Ectodermal cell (in vitro differentiated cells): Measurements from ENCODE around the gene SMYD2.

ENCODE experiments used
- H3K27ac ChIP-seq: 2 replicates; pipeline ENCODE4 v1.7.0; 2013; ENCODE audit warnings: mild to moderate bottlenecking, low read depth, low read length; ENCODE audit not compliant: insufficient read depth, poor library complexity, severe bottlenecking
- H3K27me3 ChIP-seq: 2 replicates; pipeline ENCODE4 v1.7.0; 2013; ENCODE audit warnings: mild to moderate bottlenecking, low read length; ENCODE audit not compliant: insufficient read depth, control insufficient read depth, poor library complexity, severe bottlenecking
- H3K36me3 ChIP-seq: one replicate; pipeline ENCODE4 v1.7.0; 2013; ENCODE audit warnings: low read length; ENCODE audit not compliant: control insufficient read depth, insufficient read depth
- H3K4me1 ChIP-seq: one replicate; pipeline ENCODE4 v1.7.0; 2013; ENCODE audit warnings: low read length; ENCODE audit not compliant: control insufficient read depth, insufficient read depth
- H3K4me3 ChIP-seq: 2 replicates; pipeline ENCODE4 v1.7.0; 2013; ENCODE audit warnings: low read depth, low read length, control low read depth; ENCODE audit not compliant: insufficient read depth
- H3K9me3 ChIP-seq: 2 replicates; pipeline ENCODE4 v1.7.0; 2013; ENCODE audit warnings: mild to moderate bottlenecking, low read length, moderate library complexity; ENCODE audit not compliant: control insufficient read depth
- WGBS, 2 experiments: methylation state at CpG; one replicate each; pipeline ENCODE4 v1.1.7; 2013; ENCODE audit warnings: missing lambda C conversion rate in 2 of 2; 5-methylcytosine and 5-hydroxymethylcytosine counted together

SMYD2 gene

DNA sequence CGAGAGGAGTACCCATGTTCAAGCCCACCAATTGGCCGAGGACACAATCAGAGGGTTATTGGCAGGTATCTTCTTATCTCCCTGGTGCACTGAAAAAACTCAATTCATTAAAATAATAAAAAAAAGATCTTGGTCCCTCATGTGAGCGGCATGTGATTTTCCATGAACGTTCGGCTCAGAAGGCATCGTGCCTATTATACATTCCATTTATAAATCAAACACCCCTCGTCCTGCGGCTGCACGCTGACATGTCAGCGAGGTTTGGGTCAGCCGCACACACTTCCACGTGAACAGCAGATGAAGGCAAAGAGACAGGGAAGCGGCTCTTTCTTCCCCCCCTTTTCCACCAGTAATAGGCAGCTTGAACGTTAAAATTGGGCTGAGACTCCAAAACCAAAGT lies 31.3 kb upstream of the SMYD2 start:
- H3K27me3 ChIP-seq, result no peaks in the 10 kb centered on the region
- no peaks in the 10 kb centered on the region for H3K9me3 ChIP-seq
- H3K4me3 ChIP-seq, result no peak overlapping the region
- WGBS, 2 experiments, result 95 to 98% methylated on average over 14 of the region's 14 CpGs
- no peaks in the 10 kb centered on the region for H3K36me3 ChIP-seq
- peaks cover 2% of the 10 kb centered on the region for H3K4me1 ChIP-seq
- H3K27ac ChIP-seq, result no peak overlapping the region

DNA sequence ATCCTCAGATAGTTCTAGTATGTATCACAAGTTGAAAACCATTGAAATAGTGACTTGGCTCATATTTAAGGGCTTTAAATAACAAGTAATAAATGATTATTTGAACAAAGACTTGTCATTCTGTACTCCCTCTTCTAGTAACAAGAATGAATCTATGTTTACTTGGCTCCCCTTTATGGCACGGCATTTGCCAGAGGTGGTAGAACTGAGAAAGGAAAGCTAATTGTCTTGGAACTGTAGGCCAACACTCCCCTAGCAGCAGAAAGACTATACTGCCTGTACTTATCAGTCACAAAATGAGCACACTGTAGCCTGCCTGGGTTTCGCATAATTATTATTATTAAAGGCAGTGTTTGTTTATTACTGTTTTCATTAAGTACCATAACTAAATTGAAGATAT lies 29.6 kb upstream of the SMYD2 start:
- H3K27ac ChIP-seq, result no peak overlapping the region
- WGBS, 2 experiments, result 60 to 90% methylated on average over 1 of the region's 2 CpGs
- H3K4me3 ChIP-seq, result no peak overlapping the region
- no peaks in the 10 kb centered on the region for H3K27me3 ChIP-seq
- peaks cover 2% of the 10 kb centered on the region for H3K4me1 ChIP-seq
- H3K9me3 ChIP-seq, result no peaks in the 10 kb centered on the region
- no peaks in the 10 kb centered on the region for H3K36me3 ChIP-seq

GRCh38 chr1:214255509-214255908 lies 25.4 kb upstream of the SMYD2 start:
- Histone ChIP-seq H3K27ac (no peak overlapping the region), H3K9me3 (no peaks in the 10 kb centered on the region), H3K36me3 (no peaks in the 10 kb centered on the region), H3K27me3 (no peaks in the 10 kb centered on the region), H3K4me1 (no peaks in the 10 kb centered on the region), H3K4me3 (no peak overlapping the region)
- WGBS, 2 experiments, result 85 to 89% methylated on average over 2 of the region's 2 CpGs

GRCh38 chr1:214259353-214259977 lies 21.5 kb upstream of the SMYD2 start:
- 60 to 66% methylated on average over 2 of the region's 2 CpGs for WGBS, 2 experiments

DNA sequence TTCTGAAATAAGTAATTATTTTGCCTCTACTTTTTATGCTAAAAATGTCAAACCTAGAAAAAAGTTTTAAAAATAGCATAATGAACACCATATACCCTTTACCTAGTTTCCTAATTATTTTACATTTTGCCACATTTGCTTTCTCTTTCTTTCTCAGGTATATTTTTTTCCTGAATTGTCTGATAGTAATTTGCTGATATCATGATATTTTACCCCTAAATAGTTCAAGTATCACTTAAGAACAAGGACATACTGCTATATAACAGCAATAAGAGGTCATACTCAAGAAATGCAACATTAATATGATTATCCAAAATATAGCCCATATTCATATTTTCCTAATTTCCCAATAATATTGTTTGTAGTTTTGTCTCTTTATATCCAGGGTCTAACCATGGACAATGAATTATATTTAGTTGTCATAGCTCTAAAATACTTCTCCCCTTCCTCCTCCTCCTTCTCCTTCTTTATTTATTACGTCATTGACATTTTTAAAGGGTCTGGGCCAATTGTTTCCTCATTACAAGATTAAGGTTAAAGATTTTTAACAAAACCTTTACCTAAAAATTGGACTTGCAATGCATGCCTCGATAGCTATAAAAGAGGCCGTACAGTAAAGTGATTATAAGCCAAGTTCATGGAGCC lies 20.3 kb upstream of the SMYD2 start:
- H3K27me3 ChIP-seq, result no peaks in the 10 kb centered on the region
- WGBS, 2 experiments, result 97 to 100% methylated on average over 3 of the region's 3 CpGs
- H3K9me3 ChIP-seq, result no peaks in the 10 kb centered on the region
- H3K4me1 ChIP-seq, result no peaks in the 10 kb centered on the region
- no peak overlapping the region for H3K4me3 ChIP-seq
- no peak overlapping the region for H3K27ac ChIP-seq
- H3K36me3 ChIP-seq, result no peaks in the 10 kb centered on the region

More at GRCh38 chr1:214259353-214259977, 21.5 kb upstream of the SMYD2 start:
- H3K9me3 ChIP-seq, result no peaks in the 10 kb centered on the region
- no peaks in the 10 kb centered on the region for H3K36me3 ChIP-seq
- H3K4me1 ChIP-seq, result no peaks in the 10 kb centered on the region
- H3K27ac ChIP-seq, result no peak overlapping the region
- no peaks in the 10 kb centered on the region for H3K27me3 ChIP-seq
- no peak overlapping the region for H3K4me3 ChIP-seq

DNA sequence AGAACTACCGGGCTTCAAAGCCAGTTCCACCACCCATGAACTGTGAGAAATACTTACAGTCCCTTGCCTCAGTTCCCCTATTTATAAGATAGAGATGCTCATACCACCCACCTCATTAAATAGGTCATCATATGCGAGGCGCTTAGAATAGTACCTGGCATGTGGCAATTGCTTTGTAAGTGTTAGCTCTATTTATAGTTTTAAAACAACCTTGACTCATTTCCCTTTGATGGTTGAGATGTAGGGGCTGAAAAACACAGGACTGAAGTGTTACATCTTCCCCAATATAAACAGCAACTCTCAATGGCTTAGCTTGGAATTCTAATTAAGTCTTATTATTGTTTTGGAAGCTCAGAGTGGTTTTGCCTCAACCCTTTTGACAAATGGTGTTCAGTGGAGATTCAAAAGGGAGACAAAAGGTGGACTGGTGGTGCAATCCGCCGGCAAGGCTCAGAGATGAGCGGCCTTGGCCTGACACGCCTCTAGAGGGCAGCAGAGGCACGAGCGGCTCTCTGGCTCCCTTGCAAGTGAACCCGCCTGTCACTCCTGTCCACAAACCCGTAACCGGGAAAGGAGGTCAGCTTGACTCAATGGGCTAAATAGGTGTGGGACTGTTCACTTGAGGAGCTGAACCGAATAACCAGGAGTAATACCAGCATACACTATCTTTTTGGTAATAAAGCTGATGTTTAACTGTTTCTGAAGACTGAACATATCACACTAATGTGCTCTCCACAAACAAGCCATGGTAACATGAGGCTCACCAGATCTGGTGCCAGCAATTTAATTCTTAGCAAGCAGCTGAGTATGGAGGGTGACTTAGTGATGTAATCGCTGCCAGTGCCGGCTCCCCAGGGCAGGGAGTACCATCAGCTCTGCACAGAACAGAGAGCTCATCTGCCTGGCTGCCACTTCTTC lies 19.5 kb upstream of the SMYD2 start:
- H3K27ac ChIP-seq, result no peak overlapping the region
- 20 to 24% methylated on average over 13 to 14 of the region's 15 CpGs for WGBS, 2 experiments
- H3K27me3 ChIP-seq, result no peaks in the 10 kb centered on the region
- no peaks in the 10 kb centered on the region for H3K9me3 ChIP-seq
- no peaks in the 10 kb centered on the region for H3K4me1 ChIP-seq
- H3K36me3 ChIP-seq, result no peaks in the 10 kb centered on the region
- no peak overlapping the region for H3K4me3 ChIP-seq

- Histone ChIP-seq H3K4me1 (no peaks in the 10 kb centered on the region), H3K27ac (no peak overlapping the region), H3K4me3 (no peak overlapping the region), H3K36me3 (no peaks in the 10 kb centered on the region), H3K27me3 (no peaks in the 10 kb centered on the region), H3K9me3 (no peaks in the 10 kb centered on the region)
- WGBS, 2 experiments, result 59 to 83% methylated on average over 3 to 4 of the region's 4 CpGs
Observed at GRCh38 chr1:214264196-214264595, 16.8 kb upstream of the SMYD2 start.

- Histone ChIP-seq H3K4me1 (no peaks in the 10 kb centered on the region), H3K27ac (no peak overlapping the region), H3K9me3 (no peaks in the 10 kb centered on the region), H3K36me3 (no peaks in the 10 kb centered on the region), H3K4me3 (no peak overlapping the region), H3K27me3 (no peaks in the 10 kb centered on the region)
- 75 to 88% methylated on average over 1 to 2 of the region's 3 CpGs for WGBS, 2 experiments
Observed at GRCh38 chr1:214264976-214265375, 16.0 kb upstream of the SMYD2 start.

DNA sequence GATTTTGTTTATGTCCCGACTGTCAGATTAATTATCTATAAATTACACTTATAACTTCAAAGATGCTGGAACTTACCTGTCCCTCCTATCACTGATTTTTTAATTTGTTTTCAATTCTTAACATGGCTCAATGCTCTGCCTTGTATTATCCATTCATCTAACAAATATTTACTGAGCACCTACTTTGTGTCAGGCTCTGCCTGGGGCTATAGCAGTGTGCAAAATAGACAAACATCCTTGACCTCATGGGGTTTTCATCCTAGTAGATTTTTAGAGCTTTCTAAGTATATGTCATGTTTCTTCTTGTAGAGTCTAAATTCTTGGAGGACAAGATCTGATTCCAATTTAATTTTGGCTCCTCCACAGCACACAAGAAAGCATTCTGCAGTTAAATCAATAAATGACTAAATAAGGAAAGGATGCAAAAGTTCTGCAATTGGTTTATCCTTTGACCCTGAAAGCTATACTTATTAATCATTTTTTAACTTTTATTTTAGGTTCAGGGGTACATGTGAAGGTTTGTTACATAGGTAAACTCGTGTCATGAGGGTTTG lies 10.8 kb upstream of the SMYD2 start:
- Histone ChIP-seq H3K36me3 (no peaks in the 10 kb centered on the region), H3K27ac (no peak overlapping the region), H3K27me3 (no peaks in the 10 kb centered on the region), H3K4me1 (no peaks in the 10 kb centered on the region), H3K9me3 (no peaks in the 10 kb centered on the region), H3K4me3 (no peak overlapping the region)
- WGBS, 2 experiments, result 75 to 85% methylated on average over 2 of the region's 2 CpGs
